Cerebellar nuclear complex (tissue), 1 donor: ENCODE measurements around the gene CFAP92.
A peak's percentile ranks its signal among the peaks of the same experiment; 100 is the strongest.
"Not testable (repeated sequence)": the region's sequence is repeated elsewhere in the genome, so short reads cannot be mapped to it uniquely, and the experiment has no call there.

Experiments used
- DNase-seq, 2 experiments: peaks; one replicate each; lab custom pipeline; 2025; lab: John Stamatoyannopoulos, UW

The CFAP92 gene

DNA sequence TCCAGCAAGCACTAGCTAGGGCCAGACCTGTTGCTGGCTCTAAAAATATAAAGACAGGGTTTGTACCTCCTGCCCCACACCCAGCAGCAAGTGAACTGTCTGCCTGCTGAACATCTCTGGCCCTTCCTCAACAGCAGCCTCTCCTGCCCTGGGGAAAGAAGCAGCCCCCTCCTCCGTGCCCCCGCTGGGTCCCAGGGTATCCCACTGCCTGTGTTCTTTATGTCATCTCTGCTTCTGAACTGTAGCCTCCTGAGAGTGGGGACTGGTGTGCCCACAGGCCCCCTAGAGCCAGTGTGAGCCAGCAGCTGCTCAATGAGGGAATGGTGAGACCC lies 60.0 kb downstream of the CFAP92 start:
- no peak for DNase-seq

DNA sequence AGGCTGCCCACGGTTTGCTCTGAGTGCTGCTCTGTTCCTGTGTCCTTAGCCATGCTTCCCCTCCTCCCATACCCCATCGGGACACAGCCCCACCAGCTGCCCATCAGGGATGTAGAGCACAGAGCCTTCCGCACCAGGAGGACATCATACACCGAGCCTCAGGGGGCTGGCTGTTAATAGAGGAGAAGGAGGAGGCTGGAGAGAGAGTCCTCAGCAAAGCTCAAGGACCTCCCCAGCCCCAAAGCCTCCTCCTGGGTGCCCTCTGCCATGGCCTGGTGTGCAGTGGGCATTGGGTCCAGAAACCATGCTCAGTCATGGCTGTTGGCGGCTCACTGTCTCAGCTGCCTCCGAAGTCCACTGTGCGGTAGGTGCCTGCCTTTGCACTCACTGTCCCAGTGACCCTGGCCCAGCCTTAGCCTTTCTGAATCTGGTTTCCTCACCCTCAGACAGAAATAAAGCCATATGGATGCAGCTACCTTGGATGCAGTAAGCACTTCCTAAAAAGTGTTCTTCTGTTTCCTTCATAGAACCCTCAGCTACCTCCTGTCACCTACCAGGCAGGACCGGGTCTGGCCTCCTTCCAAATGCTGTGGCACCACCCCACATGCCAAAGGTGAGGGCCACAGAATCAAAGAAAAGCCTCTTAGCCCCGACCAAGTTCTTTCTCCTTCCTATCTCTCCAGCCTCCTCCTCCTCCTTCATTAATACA lies 60.5 kb downstream of the CFAP92 start:
- no peak for DNase-seq

DNA sequence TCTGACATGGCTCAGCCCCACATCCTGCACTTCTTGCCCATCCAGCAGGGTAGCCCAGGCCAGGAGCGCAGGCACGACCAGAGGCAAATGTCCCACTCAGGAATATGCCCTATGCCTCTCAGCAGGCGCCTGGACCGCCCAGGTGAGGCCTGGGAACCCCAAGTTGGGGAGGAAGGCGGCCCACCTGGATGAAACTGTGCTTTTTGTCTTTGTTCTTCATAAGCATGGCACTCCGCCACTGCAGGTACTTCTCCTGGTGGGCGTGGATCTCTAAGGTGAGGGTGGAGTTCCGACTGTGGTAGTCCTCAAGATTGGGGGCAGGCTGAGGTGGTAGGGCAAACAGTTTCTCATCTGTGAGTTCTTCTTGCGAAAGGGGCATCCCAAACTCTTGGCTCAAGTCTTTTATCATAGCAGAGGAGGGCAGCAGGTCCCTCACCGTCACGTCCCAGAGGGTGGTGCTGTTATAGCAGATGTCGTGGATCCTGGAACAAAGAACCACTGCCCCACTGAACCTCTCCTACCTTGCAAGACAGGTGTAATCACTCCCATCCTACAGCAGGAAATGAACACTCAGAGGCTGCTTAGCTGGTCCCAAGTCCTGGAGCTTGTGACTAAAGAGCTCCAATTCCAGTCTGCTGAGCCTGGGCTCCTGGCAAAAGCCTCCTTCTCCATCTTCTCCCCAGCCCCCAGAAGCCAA lies 61.2 kb downstream of the CFAP92 start:
- DNase-seq: no peak

DNA sequence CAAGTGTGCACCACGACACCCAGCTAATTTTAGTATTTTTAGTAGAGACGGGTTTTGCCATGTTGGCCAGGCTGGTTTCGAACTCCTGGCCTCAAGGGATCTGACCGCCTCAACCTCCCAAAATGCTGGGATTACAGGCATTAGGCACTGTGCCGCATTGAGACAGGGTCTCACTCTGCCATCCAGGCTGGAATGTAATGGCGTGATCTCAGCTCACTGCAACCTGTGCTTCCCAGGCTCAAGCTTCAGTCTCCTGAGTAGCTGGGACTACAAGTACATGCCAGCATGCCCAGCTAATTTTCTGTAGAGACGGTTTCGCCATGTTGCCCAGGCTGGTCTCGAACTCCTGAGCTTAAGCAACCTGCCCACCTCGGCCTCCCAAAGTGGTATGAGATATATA lies 62.8 kb downstream of the CFAP92 start:
- no peak for DNase-seq

DNA sequence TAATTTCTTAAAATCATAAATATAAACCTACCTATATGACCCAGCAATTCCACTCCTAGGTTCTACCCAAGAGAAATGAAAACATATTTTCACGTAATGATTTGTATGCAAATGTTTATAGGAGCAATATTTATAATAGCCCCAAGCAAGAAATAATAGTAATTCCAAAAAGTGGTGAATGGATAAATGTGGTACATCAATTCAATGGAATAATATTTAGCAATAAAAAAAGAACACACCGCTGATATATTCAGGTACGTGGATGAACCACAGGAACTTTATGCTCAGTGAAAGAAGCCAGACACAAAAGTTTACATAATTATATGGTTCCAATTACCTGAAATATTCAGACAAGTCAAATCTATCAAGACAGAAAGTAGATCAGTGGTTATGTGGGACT lies 64.5 kb downstream of the CFAP92 start:
- no peak for DNase-seq

DNA sequence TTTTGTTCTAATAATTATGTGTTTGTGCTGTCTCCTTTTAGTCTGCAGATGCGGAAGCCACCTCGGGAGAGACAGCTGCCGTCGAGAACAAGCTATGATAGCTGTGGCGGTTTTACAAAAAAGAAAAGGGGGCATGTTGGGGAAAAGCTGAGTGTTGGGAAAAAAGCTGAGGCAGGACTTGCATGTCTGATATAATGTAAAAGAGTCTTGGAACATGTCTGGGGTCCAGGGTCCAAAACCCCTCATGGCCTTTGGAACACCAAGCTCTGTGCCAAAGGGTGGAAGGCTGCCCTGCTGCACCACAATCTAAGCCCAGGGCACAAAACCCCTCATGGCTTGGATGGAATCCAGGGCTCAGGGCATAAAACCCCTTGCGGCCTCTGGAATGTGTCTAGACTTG lies 69.9 kb downstream of the CFAP92 start:
- DNase-seq: not testable (repeated sequence)

DNA sequence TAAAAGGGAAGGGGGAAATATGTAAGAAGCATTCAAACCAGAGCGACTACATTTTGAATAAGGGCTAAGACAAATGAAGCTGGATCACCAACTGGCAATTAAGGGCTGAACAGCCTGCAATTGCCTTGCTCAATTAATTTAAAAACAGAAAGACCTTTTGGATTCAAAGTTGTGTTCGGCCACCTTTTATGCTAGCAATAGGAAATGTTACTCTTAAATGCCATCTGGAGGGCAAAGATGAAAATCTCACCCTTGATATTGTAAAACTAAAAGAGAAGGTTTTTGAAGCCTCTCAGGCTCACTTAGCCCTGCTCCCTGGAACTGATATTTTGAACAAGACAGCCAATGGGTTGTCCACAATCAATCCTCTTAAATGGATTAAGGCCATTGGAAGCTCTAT lies 70.3 kb downstream of the CFAP92 start:
- no peak for DNase-seq

DNA sequence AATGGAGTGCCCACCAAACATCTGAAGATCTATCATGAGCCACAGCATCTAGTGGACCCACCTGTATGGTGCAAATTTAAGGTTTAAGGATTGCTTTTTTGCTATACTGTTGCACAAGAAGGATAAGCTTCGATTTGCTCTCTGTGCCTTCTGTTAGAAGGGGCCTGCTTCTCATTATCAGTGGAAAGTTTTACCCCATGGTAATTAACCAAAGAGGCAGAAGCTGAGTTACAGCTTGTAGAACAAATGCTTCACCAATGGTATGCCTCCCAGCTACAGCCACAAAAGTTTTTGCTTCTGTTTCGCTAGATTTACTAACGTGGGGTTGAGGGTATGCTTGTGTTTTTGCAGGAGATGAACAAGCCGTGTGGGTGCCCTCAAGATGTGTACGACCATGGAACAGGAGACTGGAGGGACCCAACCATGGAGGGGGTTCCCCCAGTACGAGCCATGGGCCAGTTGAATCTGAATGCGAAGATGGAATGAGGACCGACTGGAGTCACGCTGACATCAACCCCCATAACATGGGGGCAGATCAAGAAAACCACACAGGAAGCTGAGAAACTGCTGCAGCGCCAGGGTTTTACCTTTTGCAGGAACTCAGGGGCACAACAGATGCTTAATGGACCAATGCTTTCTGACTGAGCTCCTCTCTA lies 70.9 kb downstream of the CFAP92 start:
- no peak for DNase-seq

DNA sequence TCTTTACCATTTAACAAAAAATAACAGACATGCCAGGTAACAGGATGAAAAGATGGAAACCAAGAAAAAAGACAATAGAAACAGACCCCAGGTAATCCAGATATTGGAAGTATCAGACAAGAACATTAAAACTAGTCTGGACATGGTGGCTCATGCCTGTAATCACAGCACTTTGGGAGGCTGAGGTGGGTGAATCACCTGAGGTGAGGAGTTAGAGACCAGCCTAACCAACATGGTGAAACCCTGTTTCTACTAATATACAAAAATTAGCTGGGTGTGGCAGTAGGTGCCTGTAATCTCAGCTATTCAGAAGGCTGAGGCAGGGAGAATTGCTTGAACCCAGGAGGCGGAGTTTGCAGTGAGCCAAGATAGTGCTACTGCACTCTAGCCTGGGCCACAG lies 73.9 kb downstream of the CFAP92 start:
- no peak for DNase-seq

DNA sequence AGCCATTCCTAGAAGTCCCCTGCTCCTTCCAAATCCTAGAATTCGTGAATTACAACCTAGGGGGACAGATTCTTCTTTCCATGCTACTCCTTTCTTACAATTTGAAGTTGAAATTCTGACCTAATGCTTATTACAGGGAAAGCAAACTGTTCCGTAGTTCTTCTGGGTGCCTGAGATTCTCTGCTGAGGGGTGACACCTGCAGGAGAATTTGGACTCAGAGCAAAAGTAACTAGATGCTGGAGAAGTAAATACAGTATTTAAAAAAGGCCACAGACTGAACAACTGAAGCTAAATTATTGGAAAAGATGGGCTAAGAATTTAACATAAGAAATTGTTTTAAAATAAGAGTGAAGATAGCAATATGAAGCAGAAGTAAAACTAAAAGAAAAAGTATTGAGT lies 76.6 kb downstream of the CFAP92 start:
- peak in 1 of 2 experiments; percentile 5 for DNase-seq

DNA sequence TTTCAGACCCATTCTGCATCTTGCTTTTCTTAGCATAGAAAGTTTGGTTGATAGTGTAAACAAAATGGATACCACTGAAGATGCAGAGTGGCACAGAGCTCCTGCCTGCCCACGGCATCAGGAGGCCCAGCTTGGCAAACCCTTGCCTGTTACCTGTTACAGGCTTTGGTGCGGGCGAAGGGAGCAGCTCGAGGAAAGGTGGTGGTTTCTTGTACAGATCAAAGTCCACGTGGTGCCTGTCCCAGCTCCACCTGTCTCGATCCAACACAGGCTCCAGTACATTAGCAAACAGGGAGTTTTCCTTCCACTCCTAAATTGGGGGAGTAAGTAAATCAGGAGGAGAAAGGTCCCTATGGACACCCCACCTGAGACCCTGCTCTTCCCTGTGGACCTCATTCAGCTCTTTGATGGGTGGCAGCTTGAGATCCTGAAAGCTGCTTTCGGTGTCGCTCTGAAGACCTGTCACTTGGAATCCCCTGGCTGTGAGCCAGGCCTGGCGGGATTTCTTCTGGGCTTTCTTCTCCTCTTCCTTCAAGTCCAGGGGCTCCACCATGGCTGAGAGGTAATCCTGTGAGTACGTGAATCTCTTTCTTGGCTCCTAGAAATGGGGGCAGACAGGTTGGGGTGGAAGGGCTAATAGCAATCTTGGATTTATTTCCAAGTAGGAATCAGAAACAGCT lies 78.8 kb downstream of the CFAP92 start:
- no peak for DNase-seq

DNA sequence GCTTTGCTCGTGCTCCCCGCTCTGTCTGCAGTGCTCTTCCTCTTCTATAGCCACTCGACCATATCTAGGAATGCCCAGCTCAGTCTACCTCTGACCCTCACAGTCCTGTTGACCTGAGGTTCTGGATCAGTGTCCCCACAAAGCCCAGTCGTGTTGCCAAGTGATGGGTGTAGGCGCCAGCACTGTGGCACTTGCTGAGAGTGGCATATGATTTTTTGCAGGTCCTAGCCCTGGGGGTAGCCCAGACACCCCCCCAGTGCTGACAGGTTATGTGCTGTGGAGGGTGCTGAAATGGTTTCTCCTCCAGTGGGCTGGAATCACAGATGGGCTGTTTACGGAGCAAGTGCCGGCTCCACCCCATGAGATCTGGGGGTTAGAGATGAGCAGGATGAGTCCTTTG lies 82.0 kb downstream of the CFAP92 start:
- no peak for DNase-seq

DNA sequence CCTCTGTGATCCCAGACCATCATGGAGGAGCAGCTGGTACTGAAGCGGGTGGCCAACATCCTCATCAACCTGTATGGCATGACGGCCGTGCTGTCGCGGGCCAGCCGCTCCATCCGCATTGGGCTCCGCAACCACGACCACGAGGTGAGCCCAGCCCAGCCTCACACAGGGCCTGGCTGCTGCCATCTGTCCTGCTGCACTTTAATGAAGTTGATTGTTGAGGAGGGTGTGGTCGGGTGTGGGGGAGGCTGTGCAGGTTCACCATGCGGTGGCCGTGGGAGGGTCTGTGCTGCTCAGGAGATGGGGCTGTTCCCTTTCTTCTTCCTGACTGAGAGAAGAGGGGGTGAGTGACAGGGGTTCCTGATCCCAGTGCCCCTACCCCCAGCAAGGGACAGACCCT lies 83.9 kb downstream of the CFAP92 start:
- no peak for DNase-seq

DNA sequence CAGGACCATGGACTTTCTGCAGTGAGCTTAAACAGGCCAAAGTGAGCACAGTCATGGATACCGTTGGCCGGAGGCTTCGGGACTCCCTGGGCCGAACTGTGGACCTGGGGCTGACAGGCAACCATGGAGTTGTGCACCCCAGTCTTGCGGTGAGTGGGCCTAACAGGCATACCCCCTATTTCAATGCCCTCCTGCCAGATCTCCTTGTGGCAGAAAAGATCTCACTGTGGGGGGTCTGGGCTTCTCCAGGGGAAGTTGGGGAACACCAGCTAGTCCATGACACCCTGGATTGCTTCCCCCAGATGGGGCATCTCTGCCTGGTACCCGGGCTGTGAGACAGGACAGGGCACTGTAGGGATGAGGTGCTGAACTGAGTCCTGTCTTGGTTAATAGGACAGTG lies 84.9 kb downstream of the CFAP92 start:
- no peak for DNase-seq

DNA sequence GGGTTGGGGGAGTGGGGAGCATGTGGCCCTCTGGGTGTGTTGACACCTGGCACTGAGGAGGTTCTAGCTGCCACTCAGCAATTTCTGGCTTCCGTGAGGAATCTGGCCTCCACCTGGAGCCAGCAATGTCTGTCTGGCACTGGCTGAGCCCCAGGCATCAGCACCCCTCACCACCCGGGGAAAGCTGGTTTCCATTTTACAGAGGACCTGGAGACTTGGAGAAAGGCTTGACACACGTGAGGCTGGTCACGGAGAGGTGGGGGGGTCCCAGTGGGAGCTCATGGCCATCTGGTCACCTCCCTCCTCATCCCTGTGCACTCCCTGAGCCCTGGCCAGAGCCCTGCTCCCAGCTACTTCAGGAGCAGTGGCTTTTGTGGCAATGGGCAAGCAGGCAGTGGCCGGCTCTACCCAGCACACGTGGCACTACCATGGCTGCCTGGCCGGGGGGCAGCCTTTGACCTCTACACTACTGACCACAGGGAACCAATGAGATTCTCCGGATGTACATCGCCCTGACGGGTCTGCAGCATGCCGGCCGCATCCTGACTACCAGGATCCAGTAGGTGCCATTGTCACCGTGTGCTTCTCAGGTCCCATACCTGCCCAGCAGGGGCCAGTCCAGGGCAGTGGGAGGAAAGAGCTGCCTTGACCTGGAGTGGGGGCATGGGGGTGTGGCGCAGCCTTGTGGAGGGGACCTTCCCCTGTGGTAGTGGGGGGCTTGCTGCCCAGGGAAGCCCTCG lies 86.0 kb downstream of the CFAP92 start:
- peak in 1 of 2 experiments; percentile 23 for DNase-seq

DNA sequence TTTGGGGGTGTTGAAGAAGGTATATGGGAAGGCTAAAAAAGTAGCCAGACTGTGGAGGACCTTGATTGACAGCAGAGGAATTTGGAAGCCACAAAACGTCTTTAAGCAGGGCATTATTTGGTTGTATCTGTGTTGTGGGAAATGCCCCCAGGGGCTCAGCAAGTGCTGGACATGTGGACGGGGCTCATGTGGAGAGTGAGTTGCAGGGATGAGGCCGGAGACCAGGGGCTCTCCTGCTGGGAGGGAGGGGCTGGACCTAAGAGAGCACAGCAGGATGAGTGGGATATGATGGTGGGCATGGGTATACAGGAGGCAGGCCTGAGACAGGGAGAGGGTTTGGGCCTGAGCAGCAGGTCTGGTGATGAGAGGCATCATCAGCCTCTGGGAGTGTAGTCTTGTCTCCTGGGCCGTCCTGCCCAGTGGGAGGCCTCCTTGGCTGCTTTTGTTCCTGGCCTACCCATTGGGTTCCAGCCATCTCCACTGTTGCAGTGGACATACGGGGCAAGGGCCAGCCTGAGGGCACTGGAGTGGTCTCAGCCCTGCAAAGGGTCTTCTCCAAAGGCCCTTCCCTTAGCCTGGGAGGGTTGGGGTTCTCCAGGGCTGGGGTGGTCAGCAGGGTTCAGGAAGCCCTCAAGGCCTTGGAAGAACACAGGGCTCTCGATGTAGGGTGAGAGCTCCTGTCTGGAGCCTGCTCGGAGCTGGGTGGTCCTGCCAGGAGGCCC lies 86.9 kb downstream of the CFAP92 start:
- DNase-seq: no peak

DNA sequence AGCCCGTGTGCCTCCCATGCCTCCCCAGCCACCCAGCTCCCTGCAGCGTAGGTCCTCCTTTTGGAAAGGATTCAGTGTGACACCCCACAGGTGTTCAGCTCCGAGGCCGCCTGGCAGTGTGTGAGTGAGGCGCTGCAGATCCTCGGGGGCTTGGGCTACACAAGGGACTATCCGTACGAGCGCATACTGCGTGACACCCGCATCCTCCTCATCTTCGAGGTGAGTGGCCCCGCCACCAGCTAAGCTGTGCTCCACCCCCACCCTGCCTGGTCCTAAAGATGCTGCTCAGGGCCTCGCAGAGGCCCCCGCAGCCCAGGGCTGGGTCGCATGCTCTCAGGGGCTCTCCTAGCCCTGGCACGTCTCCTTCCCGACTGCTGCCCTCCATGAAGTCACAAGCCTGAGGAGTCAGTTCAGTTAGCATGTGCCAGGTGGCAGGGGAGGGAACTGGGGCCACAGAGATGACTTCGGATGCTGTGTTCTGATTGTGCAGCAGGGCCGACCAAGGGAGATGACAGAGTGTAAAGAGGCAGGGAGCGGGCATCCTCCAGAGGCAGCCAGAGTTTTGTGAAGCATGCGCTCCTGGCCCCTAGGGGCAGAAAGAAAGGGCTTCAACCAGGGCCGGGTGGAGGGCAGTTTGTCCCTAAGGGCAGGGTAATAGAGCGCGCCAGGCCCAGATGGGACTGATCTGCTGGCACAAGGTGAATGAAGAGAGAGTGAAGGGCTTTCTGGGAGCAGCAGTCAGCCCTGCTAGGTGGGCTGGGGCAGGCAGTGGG lies 87.7 kb downstream of the CFAP92 start:
- no peak for DNase-seq

DNA sequence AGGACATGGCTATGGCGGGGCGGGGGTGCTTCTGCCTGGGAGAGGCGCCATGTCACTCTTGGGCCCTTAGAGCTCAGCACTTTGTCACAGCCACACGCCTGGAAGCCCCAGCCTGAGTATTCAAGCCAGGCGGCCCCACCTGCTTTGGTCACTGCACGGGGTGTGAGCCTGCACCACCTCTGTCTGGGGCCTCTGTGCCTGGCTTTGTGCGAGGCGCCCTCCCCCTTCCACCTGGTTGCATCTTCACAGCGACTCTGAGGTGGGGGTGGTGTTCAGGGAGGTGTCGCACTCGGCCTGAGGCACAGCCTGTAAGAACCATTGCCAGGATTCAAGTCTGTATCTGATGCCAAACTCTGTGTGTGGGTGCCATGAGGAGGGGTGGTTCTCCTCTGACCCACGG lies 90.4 kb downstream of the CFAP92 start:
- DNase-seq: no peak

DNA sequence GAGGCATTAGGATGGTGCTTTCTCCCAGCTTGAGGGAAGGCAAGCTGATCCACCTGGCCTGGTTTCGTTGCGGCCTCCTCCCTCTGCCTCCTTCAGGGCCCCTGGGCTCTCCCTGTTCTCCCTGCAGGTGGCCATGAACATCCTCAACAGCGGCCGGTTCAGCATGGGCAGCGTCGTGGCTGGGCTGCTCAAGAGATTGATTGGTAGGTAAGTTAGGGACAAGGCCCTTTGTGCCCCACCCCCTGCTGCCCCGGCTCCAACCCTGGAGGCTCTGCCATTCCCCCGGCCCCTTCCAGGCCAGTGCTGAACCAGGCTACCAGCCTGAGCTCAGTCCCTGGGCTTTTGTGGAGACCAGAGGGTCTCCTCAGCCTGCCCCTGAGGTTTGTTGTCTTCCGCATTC lies 91.5 kb downstream of the CFAP92 start:
- no peak for DNase-seq

DNA sequence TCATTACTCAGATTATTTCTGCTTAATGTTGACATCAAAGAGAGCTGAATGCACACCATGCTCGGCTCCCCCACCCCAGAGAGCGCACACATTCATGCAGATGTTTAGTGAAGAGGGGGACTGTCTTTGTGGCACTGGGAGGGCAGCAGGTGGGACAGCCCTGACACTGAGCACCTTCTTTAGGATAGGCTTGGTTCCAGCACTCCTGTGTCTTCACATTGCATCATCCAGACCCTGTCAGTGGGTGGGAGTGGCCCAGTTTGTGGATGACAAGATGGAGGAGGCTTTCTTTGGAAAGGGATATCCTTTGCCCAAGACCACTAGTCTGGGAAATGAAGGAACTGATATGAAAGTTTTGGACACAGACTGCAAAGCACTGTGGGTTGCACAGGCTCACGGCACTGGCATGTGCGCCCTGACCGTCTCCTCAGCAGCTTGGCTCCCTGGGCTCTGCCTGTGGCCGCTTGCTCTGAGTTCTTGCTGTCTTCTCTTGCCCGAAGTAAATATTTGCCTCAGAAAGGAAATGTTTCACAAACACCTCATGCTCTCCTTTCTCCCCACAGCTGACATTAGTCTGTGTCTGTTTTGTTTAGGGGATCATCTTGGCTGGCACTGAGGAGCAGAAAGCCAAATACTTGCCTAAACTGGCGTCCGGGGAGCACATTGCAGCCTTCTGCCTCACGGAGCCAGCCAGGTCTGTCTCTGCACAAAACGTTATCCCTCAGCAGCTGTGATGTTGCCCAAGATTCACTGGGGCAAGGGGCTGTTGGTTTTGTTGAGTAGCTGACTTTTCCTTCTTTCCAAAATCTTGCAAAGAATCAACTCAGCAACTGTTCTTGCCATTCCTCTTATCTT lies 97.8 kb downstream of the CFAP92 start:
- no peak for DNase-seq
